HG03469 (cell line): Measurements from ENCODE around the gene PIK3R5.
"Not testable (repeated sequence)": the region's sequence is repeated elsewhere in the genome, so short reads cannot be mapped to it uniquely, and the experiment has no call there.

Source experiments
- ATAC-seq: cut with Tn5 transposase; IDR thresholded peaks from one replicate; pipeline ENCODE4 v1.9.1; 2021; ENCODE audit warnings: mild to moderate bottlenecking, moderate library complexity, moderate number of reproducible peaks; ENCODE audit not compliant: unreplicated experiment

The PIK3R5 gene

GRCh38 chr17:8861495-8862181 lies 103.9 kb downstream of the PIK3R5 start:
- no peak for ATAC-seq

- ATAC-seq: no peak
These were observed 105.6 kb downstream of the PIK3R5 start for GRCh38 chr17:8859804-8860430.

- ATAC-seq: no peak
These were observed 106.3 kb downstream of the PIK3R5 start for GRCh38 chr17:8859027-8859803.

- peak; percentile 30 for ATAC-seq
These were observed 107.6 kb downstream of the PIK3R5 start for GRCh38 chr17:8857919-8858318.

- ATAC-seq: no peak
These were observed 108.5 kb downstream of the PIK3R5 start for GRCh38 chr17:8856869-8857575.

- ATAC-seq: not testable (repeated sequence)
These were observed 109.3 kb downstream of the PIK3R5 start for GRCh38 chr17:8856205-8856603.

GRCh38 chr17:8855477-8856204 lies 109.9 kb downstream of the PIK3R5 start:
- peak; percentile 43 for ATAC-seq

- no peak for ATAC-seq
These were observed 113.9 kb downstream of the PIK3R5 start for GRCh38 chr17:8851600-8851999.

GRCh38 chr17:8849311-8850041 lies 116.0 kb downstream of the PIK3R5 start:
- ATAC-seq: no peak

- no peak for ATAC-seq
These were observed 117.6 kb downstream of the PIK3R5 start for GRCh38 chr17:8847891-8848290.

- ATAC-seq: no peak
These were observed 118.7 kb downstream of the PIK3R5 start for GRCh38 chr17:8846768-8847211.

GRCh38 chr17:8844229-8845218 lies 121.0 kb downstream of the PIK3R5 start:
- ATAC-seq: no peak

GRCh38 chr17:8843344-8843743 lies 122.2 kb downstream of the PIK3R5 start:
- no peak for ATAC-seq

- ATAC-seq: no peak
These were observed 123.7 kb downstream of the PIK3R5 start for GRCh38 chr17:8841844-8842243.

GRCh38 chr17:8839410-8839935 lies 126.0 kb downstream of the PIK3R5 start:
- no peak for ATAC-seq

- ATAC-seq: no peak
These were observed 126.9 kb downstream of the PIK3R5 start for GRCh38 chr17:8838551-8839095.

GRCh38 chr17:8837563-8838075 lies 127.9 kb downstream of the PIK3R5 start:
- no peak for ATAC-seq
